ENCODE results near the gene DNAJC27. TPM values are rescaled to one million over a fixed set of nuclear protein-coding genes. Genes with fewer than 3 reads are reported as not detected.

The DNAJC27 gene
- total and polyA plus RNA-seq, 2 experiments from 2014 or later = 7.4 to 11.3 TPM

DNA sequence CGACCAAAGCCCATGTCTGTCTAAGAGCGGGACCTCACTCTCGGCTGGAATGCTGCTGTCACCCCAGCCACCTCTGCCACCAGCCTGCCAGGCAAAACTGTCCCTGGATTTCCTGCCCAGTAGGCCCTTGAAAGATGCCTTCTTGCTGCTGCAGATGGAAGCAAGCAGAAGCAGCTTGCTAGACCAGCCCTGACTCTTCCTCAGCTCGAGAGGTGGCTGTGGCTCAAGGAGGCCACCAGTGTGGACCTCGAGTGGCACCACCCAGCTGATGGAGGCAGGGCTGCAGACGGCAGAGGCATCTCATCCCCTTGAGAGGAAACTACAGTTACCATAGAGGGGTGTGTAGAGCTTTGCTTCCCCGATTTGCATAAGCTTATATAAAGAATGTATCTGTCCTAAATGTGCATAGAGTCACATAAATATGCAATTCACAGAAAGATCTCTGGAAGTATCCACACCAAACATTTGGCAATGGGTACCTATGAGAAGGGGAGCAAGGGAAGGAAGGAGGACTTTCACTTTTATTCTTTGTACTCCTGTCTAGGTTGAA, 72.3 kb downstream of the DNAJC27 start:
- Histone ChIP-seq H3K27me3 (no peaks in the 10 kb centered on the region), H3K4me1 (ENCODE audit: low read depth) (no peaks in the 10 kb centered on the region), H3K36me3 (no peaks in the 10 kb centered on the region), H3K27ac (no peak overlapping the region), H3K9me3 (ENCODE audit: low read depth) (no peaks in the 10 kb centered on the region), H3K4me3 (no peak overlapping the region)
- DNase-seq (ENCODE audit: low read depth in 1 of 2, low spot score in 1 of 2) = no peak
- no peak for TF ChIP-seq CTCF (IDR thresholded peaks at IDR 0.05; ENCODE audit: low read depth, low read length)

GRCh38 chr2:24898122-24899109, 73.3 kb downstream of the DNAJC27 start:
- Histone ChIP-seq H3K9me3 (ENCODE audit: low read depth) (no peaks in the 10 kb centered on the region), H3K4me3 (no peak overlapping the region), H3K4me1 (ENCODE audit: low read depth) (no peaks in the 10 kb centered on the region), H3K27ac (no peak overlapping the region), H3K36me3 (no peaks in the 10 kb centered on the region), H3K27me3 (no peaks in the 10 kb centered on the region)
- TF ChIP-seq CTCF (IDR thresholded peaks at IDR 0.05; ENCODE audit: low read depth, low read length) = no peak
- no peak for DNase-seq (ENCODE audit: low read depth in 1 of 2, low spot score in 1 of 2)

DNA sequence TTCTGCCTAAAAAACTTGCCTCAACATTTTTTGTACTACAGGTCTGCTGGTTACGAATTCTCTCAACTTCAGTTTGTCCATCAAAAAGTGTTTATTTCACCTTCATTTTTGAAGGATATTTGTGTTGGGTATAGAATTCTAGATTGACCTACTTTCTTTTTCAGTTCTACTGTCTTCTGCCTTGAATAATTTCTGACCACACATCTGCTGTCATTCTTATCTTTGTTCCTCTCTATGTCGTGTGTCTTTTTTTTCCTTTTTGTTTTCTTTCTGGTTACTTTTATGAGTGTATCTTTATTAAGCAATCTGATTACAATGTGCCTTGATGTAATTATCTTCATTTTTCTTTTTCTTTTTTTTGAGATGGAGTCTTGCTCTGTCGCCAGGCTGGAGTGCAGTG, 77.0 kb downstream of the DNAJC27 start:
- no peak for TF ChIP-seq CTCF (IDR thresholded peaks at IDR 0.05; ENCODE audit: low read depth, low read length)
- H3K4me3 ChIP-seq = no peak overlapping the region

DNA sequence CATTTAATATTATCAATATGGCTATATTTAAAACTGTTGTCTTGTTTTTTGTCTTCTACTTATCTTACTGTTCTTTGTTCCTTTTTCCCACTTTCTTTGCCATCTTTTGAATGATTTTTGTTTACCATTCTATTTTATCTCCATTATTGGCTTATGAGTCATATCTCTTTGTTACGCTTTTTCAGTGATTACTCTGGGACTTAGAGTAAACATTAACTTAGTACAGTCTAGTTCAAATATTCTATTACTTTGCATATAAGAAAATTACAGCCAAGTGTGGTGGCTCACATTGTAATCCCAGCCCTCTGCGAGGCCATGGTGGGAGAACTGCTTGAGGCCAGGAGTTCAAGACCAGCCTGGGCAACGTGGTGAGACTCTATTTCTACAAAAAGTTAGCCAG, 77.8 kb downstream of the DNAJC27 start:
- Histone ChIP-seq H3K9me3 (ENCODE audit: low read depth) (no peaks in the 10 kb centered on the region), H3K36me3 (no peaks in the 10 kb centered on the region), H3K27me3 (no peaks in the 10 kb centered on the region), H3K4me1 (ENCODE audit: low read depth) (no peaks in the 10 kb centered on the region), H3K4me3 (no peak overlapping the region), H3K27ac (no peak overlapping the region)
- DNase-seq (ENCODE audit: low read depth in 1 of 2, low spot score in 1 of 2) = no peak
- TF ChIP-seq CTCF (IDR thresholded peaks at IDR 0.05; ENCODE audit: low read depth, low read length) = no peak

More for the DNA sequence above, 77.0 kb downstream of the DNAJC27 start:
- no peaks in the 10 kb centered on the region for H3K36me3 ChIP-seq
- no peaks in the 10 kb centered on the region for H3K4me1 ChIP-seq (ENCODE audit: low read depth)
- no peak for DNase-seq (ENCODE audit: low read depth in 1 of 2, low spot score in 1 of 2)
- H3K27ac ChIP-seq = no peak overlapping the region
- H3K27me3 ChIP-seq = no peaks in the 10 kb centered on the region
- H3K9me3 ChIP-seq (ENCODE audit: low read depth) = no peaks in the 10 kb centered on the region

Other genes with a start within 250 kb of the DNAJC27 start
- 32.1 and 76.4 TPM in 2 replicates for gene PTRHD1, start 178.6 kb downstream of the DNAJC27 start, total RNA-seq
- 35.5 and 54.3 TPM in 2 replicates for gene PTRHD1, start 178.6 kb downstream of the DNAJC27 start, polyA plus RNA-seq
- gene CENPO, start 178.5 kb downstream of the DNAJC27 start, total RNA-seq = 15.1 and 16.1 TPM in 2 replicates
- 6.1 and 7.9 TPM in 2 replicates for gene CENPO, start 178.5 kb downstream of the DNAJC27 start, polyA plus RNA-seq
- gene ADCY3, start 51.7 kb downstream of the DNAJC27 start, total RNA-seq = 9.2 and 9.9 TPM in 2 replicates
- gene ADCY3, start 51.7 kb downstream of the DNAJC27 start, polyA plus RNA-seq = 2.3 and 6.3 TPM in 2 replicates
- 10.0 and 12.9 TPM in 2 replicates for gene EFR3B, start 70.1 kb upstream of the DNAJC27 start, total RNA-seq
- gene EFR3B, start 70.1 kb upstream of the DNAJC27 start, polyA plus RNA-seq = 8.5 and 9.0 TPM in 2 replicates
- 2.8 and 3.9 TPM in 2 replicates for gene POMC, start 196.6 kb upstream of the DNAJC27 start, total RNA-seq
- 2.0 TPM in 1 of 2 replicates, not detected in the other for gene POMC, start 196.6 kb upstream of the DNAJC27 start, polyA plus RNA-seq

All from cardiac muscle cell (in vitro differentiated cells and primary cell).